ENCODE data around the gene PJA1. TPM values are rescaled to one million over a fixed set of nuclear protein-coding genes. Genes with fewer than 3 reads are reported as not detected.

Gene PJA1
- total and polyA plus RNA-seq, 2 donors (not counting 3 experiments of a cell fraction or from before 2014, with no cell fraction given): 8.2 to 16.1 TPM

DNA sequence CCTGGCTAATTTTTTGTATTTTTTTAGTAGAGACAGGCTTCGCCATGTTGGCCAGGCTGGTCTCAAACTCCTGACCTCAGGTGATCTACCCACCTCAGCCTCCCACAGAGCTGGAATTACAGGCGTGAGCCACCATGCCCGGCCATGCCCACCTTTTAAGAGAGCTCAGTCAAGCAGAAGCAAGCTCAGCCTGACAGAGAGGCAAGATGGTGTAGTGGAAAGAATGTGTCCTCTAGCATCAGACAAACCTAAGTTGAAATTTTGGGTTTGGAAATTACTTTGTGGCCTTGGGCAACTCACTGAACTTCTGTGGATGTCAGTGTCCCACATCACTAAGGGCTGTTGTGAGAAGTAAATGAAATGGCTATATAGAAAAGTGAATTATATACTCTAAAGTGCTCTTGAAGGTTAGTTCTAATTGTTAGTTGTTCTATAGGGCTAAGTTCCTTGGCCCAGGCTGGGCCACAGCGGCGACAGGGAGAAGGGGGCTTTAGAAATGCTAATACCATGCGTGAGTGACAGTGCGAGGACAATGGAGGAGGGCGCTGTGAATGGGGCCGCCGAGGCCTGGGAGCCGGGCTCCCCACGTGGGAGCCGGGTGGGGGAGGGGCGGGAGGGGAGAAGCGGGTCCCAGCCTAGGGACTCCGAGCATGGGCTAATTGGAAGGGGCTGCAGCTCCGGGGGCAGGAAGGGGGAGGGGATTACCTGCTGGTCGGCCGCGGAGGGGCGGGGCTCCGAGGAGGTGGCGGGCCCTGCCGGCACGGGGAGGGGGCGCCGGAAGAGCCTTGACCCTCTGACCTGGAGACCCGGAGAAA, 15.6 kb downstream of the PJA1 start:
- no peak overlapping the region for H3K27ac ChIP-seq (ENCODE audit: insufficient read depth, low read depth, low read length)
- H3K9me3 ChIP-seq (replicated peaks; ENCODE audit: control insufficient read depth, insufficient read depth, low read length): no peaks in the 10 kb centered on the region
- no peaks in the 10 kb centered on the region for H3K9me1 ChIP-seq (replicated peaks; ENCODE audit: control insufficient read depth, extremely low read depth, insufficient read depth, low read length)
- H3K9ac ChIP-seq (replicated peaks; ENCODE audit: extremely low read depth, insufficient read depth, low read length): no peak overlapping the region
- TF ChIP-seq JUN (IDR thresholded peaks at IDR 0.05; ENCODE audit: borderline replicate concordance, insufficient read depth, insufficient read length, low read depth): no peak
- TF ChIP-seq GATA2 (IDR thresholded peaks at IDR 0.05; ENCODE audit: insufficient read depth, insufficient read length, low read depth, low read length): no peak
- no peak for TF ChIP-seq POLR2A (IDR thresholded peaks at IDR 0.05; ENCODE audit: low read depth, low read length)
- TF ChIP-seq, protein P1, sequence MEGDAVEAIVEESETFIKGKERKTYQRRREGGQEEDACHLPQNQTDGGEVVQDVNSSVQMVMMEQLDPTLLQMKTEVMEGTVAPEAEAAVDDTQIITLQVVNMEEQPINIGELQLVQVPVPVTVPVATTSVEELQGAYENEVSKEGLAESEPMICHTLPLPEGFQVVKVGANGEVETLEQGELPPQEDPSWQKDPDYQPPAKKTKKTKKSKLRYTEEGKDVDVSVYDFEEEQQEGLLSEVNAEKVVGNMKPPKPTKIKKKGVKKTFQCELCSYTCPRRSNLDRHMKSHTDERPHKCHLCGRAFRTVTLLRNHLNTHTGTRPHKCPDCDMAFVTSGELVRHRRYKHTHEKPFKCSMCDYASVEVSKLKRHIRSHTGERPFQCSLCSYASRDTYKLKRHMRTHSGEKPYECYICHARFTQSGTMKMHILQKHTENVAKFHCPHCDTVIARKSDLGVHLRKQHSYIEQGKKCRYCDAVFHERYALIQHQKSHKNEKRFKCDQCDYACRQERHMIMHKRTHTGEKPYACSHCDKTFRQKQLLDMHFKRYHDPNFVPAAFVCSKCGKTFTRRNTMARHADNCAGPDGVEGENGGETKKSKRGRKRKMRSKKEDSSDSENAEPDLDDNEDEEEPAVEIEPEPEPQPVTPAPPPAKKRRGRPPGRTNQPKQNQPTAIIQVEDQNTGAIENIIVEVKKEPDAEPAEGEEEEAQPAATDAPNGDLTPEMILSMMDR (IDR thresholded peaks at IDR 0.05; ENCODE audit: extremely low read depth in 1 of 2, insufficient read depth in 1 of 2, low read depth in 1 of 2, low read length in 2 of 2): no peak
- ChIA-PET CTCF (interaction anchor here (0.7 kb wide), 1 partner anchor 554 kb away, joined by 3 read pairs; no protein-coding TSS in a partner anchor), POLR2A (no interaction called here)
- DNase-seq (ENCODE audit: low read depth, low spot score) (no peak), FAIRE-seq (no peak)
- no peak overlapping the region for H2AFZ ChIP-seq (ENCODE audit: low read depth, low read length)
- H3K4me2 ChIP-seq (ENCODE audit: insufficient read depth, low read length): no peak overlapping the region
- intact Hi-C loops (cut with micrococcal nuclease) (no loop called here), dilution Hi-C loops (cut with MboI; ENCODE audit: extremely low pct_ligation_motif_present, low sequenced_read_pairs) (no loop called here)
- H3K79me2 ChIP-seq (ENCODE audit: control insufficient read depth, insufficient read depth, low read length): no peaks in the 10 kb centered on the region
- H3K36me3 ChIP-seq (ENCODE audit: control insufficient read depth in 2 of 2, extremely low read depth in 1 of 2, insufficient read depth in 2 of 2, low read length in 2 of 2): no peaks in the 10 kb centered on the region
- H3K4me1 ChIP-seq (ENCODE audit: control insufficient read depth, extremely low read depth, insufficient read depth, low read length): no peaks in the 10 kb centered on the region
- no TSS peak for BruUV-seq (replicated peaks)
- no peaks in the 10 kb centered on the region for H4K20me1 ChIP-seq (replicated peaks; ENCODE audit: control insufficient read depth, extremely low read depth, insufficient read depth, low read length)
- no peaks in the 10 kb centered on the region for H3K27me3 ChIP-seq (ENCODE audit: control insufficient read depth in 2 of 2, insufficient read depth in 2 of 2, low read length in 2 of 2)
- H3K4me3 ChIP-seq (replicated peaks in 1 of 3; ENCODE audit: insufficient read depth in 1 of 3, low read depth in 1 of 3, low read length in 3 of 3): no peak overlapping the region

DNA sequence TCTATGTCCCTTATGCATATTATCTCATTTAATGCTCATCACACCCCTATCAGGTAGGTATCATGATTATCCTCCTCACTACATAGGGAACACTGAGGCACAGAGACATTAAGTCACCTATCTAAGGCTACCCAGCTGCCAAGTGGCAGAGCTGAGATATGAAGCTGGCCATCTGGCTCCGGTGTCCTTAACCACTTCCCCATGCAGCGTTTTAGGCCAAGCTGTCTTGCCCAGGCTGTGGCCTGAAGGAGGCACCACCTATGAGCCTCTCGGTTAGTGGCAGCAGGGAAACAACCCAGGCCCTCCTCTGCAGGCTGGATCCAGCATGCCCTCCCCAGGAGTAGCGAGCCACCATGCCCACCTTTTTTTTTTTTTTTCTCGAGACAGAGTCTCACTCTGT, 16.3 kb downstream of the PJA1 start:
- dilution Hi-C loops (cut with MboI; ENCODE audit: extremely low pct_ligation_motif_present, low sequenced_read_pairs): no loop called here
- Histone ChIP-seq H3K4me2 (ENCODE audit: insufficient read depth, low read length) (no peak overlapping the region), H2AFZ (ENCODE audit: low read depth, low read length) (no peak overlapping the region), H3K27ac (ENCODE audit: insufficient read depth, low read depth, low read length) (no peak overlapping the region), H3K4me3 (replicated peaks in 1 of 3; ENCODE audit: insufficient read depth in 1 of 3, low read depth in 1 of 3, low read length in 3 of 3) (no peak overlapping the region), H3K27me3 (ENCODE audit: control insufficient read depth in 2 of 2, insufficient read depth in 2 of 2, low read length in 2 of 2) (no peaks in the 10 kb centered on the region), H4K20me1 (replicated peaks; ENCODE audit: control insufficient read depth, extremely low read depth, insufficient read depth, low read length) (no peaks in the 10 kb centered on the region), H3K36me3 (ENCODE audit: control insufficient read depth in 2 of 2, extremely low read depth in 1 of 2, insufficient read depth in 2 of 2, low read length in 2 of 2) (no peaks in the 10 kb centered on the region), H3K79me2 (ENCODE audit: control insufficient read depth, insufficient read depth, low read length) (no peaks in the 10 kb centered on the region), H3K4me1 (ENCODE audit: control insufficient read depth, extremely low read depth, insufficient read depth, low read length) (no peaks in the 10 kb centered on the region), H3K9ac (replicated peaks; ENCODE audit: extremely low read depth, insufficient read depth, low read length) (no peak overlapping the region), H3K9me1 (replicated peaks; ENCODE audit: control insufficient read depth, extremely low read depth, insufficient read depth, low read length) (no peaks in the 10 kb centered on the region), H3K9me3 (replicated peaks; ENCODE audit: control insufficient read depth, insufficient read depth, low read length) (no peaks in the 10 kb centered on the region)
- DNase-seq (ENCODE audit: low read depth, low spot score) (no peak), FAIRE-seq (no peak)
- BruUV-seq (replicated peaks): no TSS peak
- intact Hi-C loops (cut with micrococcal nuclease): no loop called here
- TF ChIP-seq GATA2 (IDR thresholded peaks at IDR 0.05; ENCODE audit: insufficient read depth, insufficient read length, low read depth, low read length) (no peak), JUN (IDR thresholded peaks at IDR 0.05; ENCODE audit: borderline replicate concordance, insufficient read depth, insufficient read length, low read depth) (no peak), EZH2 (IDR thresholded peaks at IDR 0.05; ENCODE audit: borderline replicate concordance, low read depth, low read length, severe bottlenecking) (no peak), POLR2AphosphoS5 (IDR thresholded peaks at IDR 0.05; ENCODE audit: insufficient read depth, low read depth, low read length) (no peak), MYC (IDR thresholded peaks at IDR 0.05; ENCODE audit: low read depth, low read length) (no peak), POLR2A (IDR thresholded peaks at IDR 0.05; ENCODE audit: low read depth, low read length) (no peak), FOS (IDR thresholded peaks at IDR 0.05; ENCODE audit: borderline replicate concordance, insufficient read depth, low read length) (no peak)
- TF ChIP-seq, protein P2, sequence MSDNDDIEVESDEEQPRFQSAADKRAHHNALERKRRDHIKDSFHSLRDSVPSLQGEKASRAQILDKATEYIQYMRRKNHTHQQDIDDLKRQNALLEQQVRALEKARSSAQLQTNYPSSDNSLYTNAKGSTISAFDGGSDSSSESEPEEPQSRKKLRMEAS (IDR thresholded peaks at IDR 0.05; ENCODE audit: insufficient read depth, insufficient read length): no peak
- TF ChIP-seq, protein P1 (IDR thresholded peaks at IDR 0.05; ENCODE audit: extremely low read depth in 1 of 2, insufficient read depth in 1 of 2, low read depth in 1 of 2, low read length in 2 of 2): no peak
- ChIA-PET CTCF (interaction anchor here (0.7 kb wide), 1 partner anchor 553 kb away, joined by 3 read pairs; no protein-coding TSS in a partner anchor), POLR2A (no interaction called here)
